Measurements from ENCODE around the gene EP400.

DNA sequence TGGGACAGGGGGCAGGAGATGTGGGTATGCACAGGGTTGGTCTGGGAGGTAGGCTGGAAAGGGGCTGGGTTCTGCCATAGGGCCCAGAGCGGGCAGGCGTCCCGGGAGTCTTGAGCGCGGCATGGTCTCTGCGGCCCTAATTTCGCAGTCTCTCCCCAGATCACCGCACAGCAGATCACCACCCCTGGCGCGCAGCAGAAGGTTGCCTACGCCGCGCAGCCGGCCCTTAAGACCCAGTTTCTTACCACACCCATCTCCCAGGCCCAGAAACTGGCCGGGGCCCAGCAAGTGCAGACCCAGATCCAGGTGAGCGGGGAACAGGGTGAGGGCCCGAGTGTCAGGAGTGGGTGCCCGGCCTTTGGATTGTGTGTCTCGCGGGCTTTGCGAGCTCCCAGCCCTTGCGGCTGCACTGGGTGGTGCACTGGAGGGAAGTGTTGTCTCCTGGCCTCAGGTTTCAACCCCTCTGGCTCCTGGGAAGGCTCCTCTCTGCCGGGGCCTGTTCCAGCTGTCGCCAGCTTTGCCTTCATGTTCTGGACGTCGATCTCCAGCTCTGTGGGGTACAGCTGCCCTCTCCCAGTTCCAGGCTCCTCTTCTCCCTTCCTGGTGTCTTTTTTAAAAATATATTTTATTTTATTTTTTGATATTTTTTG, 119.7 kb downstream of the EP400 start:
- TF ChIP-seq, protein P1, sequence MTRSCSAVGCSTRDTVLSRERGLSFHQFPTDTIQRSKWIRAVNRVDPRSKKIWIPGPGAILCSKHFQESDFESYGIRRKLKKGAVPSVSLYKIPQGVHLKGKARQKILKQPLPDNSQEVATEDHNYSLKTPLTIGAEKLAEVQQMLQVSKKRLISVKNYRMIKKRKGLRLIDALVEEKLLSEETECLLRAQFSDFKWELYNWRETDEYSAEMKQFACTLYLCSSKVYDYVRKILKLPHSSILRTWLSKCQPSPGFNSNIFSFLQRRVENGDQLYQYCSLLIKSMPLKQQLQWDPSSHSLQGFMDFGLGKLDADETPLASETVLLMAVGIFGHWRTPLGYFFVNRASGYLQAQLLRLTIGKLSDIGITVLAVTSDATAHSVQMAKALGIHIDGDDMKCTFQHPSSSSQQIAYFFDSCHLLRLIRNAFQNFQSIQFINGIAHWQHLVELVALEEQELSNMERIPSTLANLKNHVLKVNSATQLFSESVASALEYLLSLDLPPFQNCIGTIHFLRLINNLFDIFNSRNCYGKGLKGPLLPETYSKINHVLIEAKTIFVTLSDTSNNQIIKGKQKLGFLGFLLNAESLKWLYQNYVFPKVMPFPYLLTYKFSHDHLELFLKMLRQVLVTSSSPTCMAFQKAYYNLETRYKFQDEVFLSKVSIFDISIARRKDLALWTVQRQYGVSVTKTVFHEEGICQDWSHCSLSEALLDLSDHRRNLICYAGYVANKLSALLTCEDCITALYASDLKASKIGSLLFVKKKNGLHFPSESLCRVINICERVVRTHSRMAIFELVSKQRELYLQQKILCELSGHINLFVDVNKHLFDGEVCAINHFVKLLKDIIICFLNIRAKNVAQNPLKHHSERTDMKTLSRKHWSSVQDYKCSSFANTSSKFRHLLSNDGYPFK (CRISPR knock-in tag; IDR thresholded peaks at IDR 0.05; ENCODE audit: borderline replicate concordance) = no peak
- TF ChIP-seq FOXA1 (IDR thresholded peaks at IDR 0.05) = no peak
- no peak for TF ChIP-seq FOXA1 (CRISPR knock-in tag; IDR thresholded peaks at IDR 0.05)
- TF ChIP-seq HOXA9 (CRISPR knock-in tag; IDR thresholded peaks at IDR 0.05; ENCODE audit: borderline replicate concordance) = no peak
